HCT116 (cell line): ENCODE results near the gene ERVW-1. TPM values are rescaled to one million over a fixed set of nuclear protein-coding genes. Genes with fewer than 3 reads are reported as not detected.
"Not testable (repeated sequence)": the region's sequence is repeated elsewhere in the genome, so short reads cannot be mapped to it uniquely, and the experiment has no call there.

ENCODE experiments used
- ATAC-seq: fragments of 200-7000 bp; cut with Tn5 transposase; 2 replicates; pipeline ENCODE4 v1.9.1; 2020; ENCODE audit warnings: mild to moderate bottlenecking, moderate library complexity
- BruUV-seq: library from RNA; stranded (reverse); fragments of 400-500 nt; replicated peaks from 2 replicates; lab custom pipeline; 2021; lab: Mats Ljungman, UMichigan
- CTCF ChIA-PET: fragments of 300-600 bp; sonication (Branson Sonifier 250); formaldehyde crosslinking; loops from one replicate; lab custom pipeline; 2021; ENCODE audit warnings: antibody characterized with exemption; lab: Charles Lee
- POLR2A ChIA-PET: fragments of 300-600, 350-600 bp; sonication (Branson Sonifier 250); formaldehyde crosslinking; loops from one replicate; lab custom pipeline; 2021; ENCODE audit warnings: antibody characterized with exemption; lab: Charles Lee
- RAD21 ChIA-PET, 2 experiments: fragments of 300-600 bp; sonication (Branson Sonifier 250); formaldehyde crosslinking; loops; one replicate each; lab custom pipeline; 2023; ENCODE audit warnings: low total read pairs in 2 of 2; ENCODE audit not compliant: uncharacterized antibody in 2 of 2, unreplicated experiment in 2 of 2, low non-redundant PET in 1 of 2; lab: Charles Lee
- DNase-seq: peaks from one replicate; pipeline ENCODE4 v3.0.0-alpha.2; 2010; ENCODE audit warnings: low read depth, low spot score
- H2AFZ ChIP-seq: fragments of 200-600 bp; shearing (Covaris generic), sonication (generic); 2 replicates; pipeline ENCODE4 v1.6.1; 2017; ENCODE audit warnings: low read depth, mixed run types, mixed read lengths, antibody characterized with exemption, low read length; ENCODE audit not compliant: poor library complexity, severe bottlenecking
- H3K27ac ChIP-seq: 2 replicates; pipeline ENCODE4 v1.5.1; 2012; ENCODE audit warnings: low read depth, low read length
- H3K27me3 ChIP-seq: fragments of 200-600 bp; sonication (generic); 2 replicates; pipeline ENCODE4 v1.6.1; 2016; ENCODE audit warnings: mixed run types, low read length, mixed read lengths; ENCODE audit not compliant: insufficient read depth
- H3K36me3 ChIP-seq, 2 experiments: fragments of 200-500 bp in 1 of 2; fragments of 200-600 bp in 1 of 2; sonication (Bioruptor generic) in 1 of 2; sonication (generic) in 1 of 2; 2 replicates each; pipeline versions ENCODE4 v1.5.1 to v1.6.1; 2014 to 2016; ENCODE audit warnings: low read length in 2 of 2, inconsistent platforms in 1 of 2, mixed read lengths in 1 of 2, mixed run types in 1 of 2; ENCODE audit not compliant: insufficient read depth in 2 of 2, control insufficient read depth in 1 of 2
- H3K4me1 ChIP-seq, 2 experiments: fragments of 200-600 bp in 1 of 2; sonication (generic) in 1 of 2; 2 replicates each; pipeline versions ENCODE4 v1.5.1 to v1.6.1; 2012 to 2017; ENCODE audit warnings: low read length in 2 of 2, inconsistent platforms in 1 of 2, mild to moderate bottlenecking in 1 of 2, mixed read lengths in 1 of 2, mixed run types in 1 of 2, moderate library complexity in 1 of 2; ENCODE audit not compliant: insufficient read depth in 2 of 2, control insufficient read depth in 1 of 2
- H3K4me2 ChIP-seq: fragments of 200-600 bp; sonication (generic); 2 replicates; pipeline ENCODE4 v1.6.1; 2017; ENCODE audit warnings: mixed run types, low read length, mixed read lengths
- H3K4me3 ChIP-seq, 2 experiments: fragments of 200-600 bp in 1 of 2; sonication (generic) in 1 of 2; replicated peaks in 1 of 2; 2 replicates each; pipeline ENCODE4 v1.5.1; 2011 to 2016; ENCODE audit warnings: low read length in 2 of 2, control low read depth in 1 of 2, low read depth in 1 of 2, mild to moderate bottlenecking in 1 of 2, mixed read lengths in 1 of 2, mixed run types in 1 of 2
- H3K79me2 ChIP-seq: fragments of 200-600 bp; sonication (generic); 2 replicates; pipeline ENCODE4 v1.6.1; 2017; ENCODE audit warnings: mild to moderate bottlenecking, mixed run types, low read length, moderate library complexity, mixed read lengths; ENCODE audit not compliant: insufficient read depth
- H3K9ac ChIP-seq: fragments of 200-600 bp; sonication (generic); 2 replicates; pipeline ENCODE4 v1.6.1; 2016; ENCODE audit warnings: low read length, mixed read lengths
- H3K9me2 ChIP-seq: fragments of 200-600 bp; sonication (generic), shearing (Covaris generic); 2 replicates; pipeline ENCODE4 v1.6.1; 2017; ENCODE audit warnings: mixed run types, mild to moderate bottlenecking, moderate library complexity; ENCODE audit not compliant: insufficient read depth
- H3K9me3 ChIP-seq, 2 experiments: fragments of 200-500 bp in 1 of 2; fragments of 200-600 bp in 1 of 2; sonication (Bioruptor generic) in 1 of 2; sonication (generic) in 1 of 2; 2 replicates each; pipeline ENCODE4 v1.6.1; 2014 to 2017; ENCODE audit warnings: low read length in 2 of 2, mixed read lengths in 2 of 2, inconsistent platforms in 1 of 2, low read depth in 1 of 2, mild to moderate bottlenecking in 1 of 2, mixed run types in 1 of 2, moderate library complexity in 1 of 2; ENCODE audit not compliant: control insufficient read depth in 1 of 2, insufficient read depth in 1 of 2
- H4K20me1 ChIP-seq: fragments of 200-600 bp; sonication (generic), shearing (Covaris generic); 2 replicates; pipeline ENCODE4 v1.6.1; 2017; ENCODE audit warnings: mixed run types, mild to moderate bottlenecking, moderate library complexity; ENCODE audit not compliant: insufficient read depth
- ZFX ChIP-seq: fragments of 450-650 bp; IDR thresholded peaks from 2 replicates; pipeline ENCODE4 v1.6.1; 2017
- intact Hi-C: fragments of 100-400 bp; cut with micrococcal nuclease; formaldehyde crosslinking; loops from 2 replicates; pipeline ENCODE4 v1.10.0; 2022
- total RNA-seq: library from RNA; stranded (reverse); gene quantifications from one replicate; pipeline ENCODE4 v1.2.1, GENCODE V29; 2021; ENCODE audit not compliant: unreplicated experiment

Gene ERVW-1
- total RNA-seq, 1 experiment from 2014 or later = not detected

GRCh38 chr7:92473989-92474388, 3.8 kb downstream of the ERVW-1 start:
- POLR2A ChIA-PET, H4K20me1 ChIP-seq, H3K79me2 ChIP-seq, ATAC-seq, H3K9me2 ChIP-seq, H3K9me3 ChIP-seq, H3K27ac ChIP-seq, DNase-seq, H3K27me3 ChIP-seq, H2AFZ ChIP-seq, H3K36me3 ChIP-seq, H3K4me1 ChIP-seq, BruUV-seq, H3K4me3 ChIP-seq, H3K4me2 ChIP-seq, RAD21 ChIA-PET, intact Hi-C loops, H3K9ac ChIP-seq, CTCF ChIA-PET: not testable (repeated sequence)

- ATAC-seq, H3K27me3 ChIP-seq, H3K9ac ChIP-seq, H3K4me3 ChIP-seq, H3K79me2 ChIP-seq, H3K4me1 ChIP-seq, RAD21 ChIA-PET, H3K9me2 ChIP-seq, H3K9me3 ChIP-seq, POLR2A ChIA-PET, H2AFZ ChIP-seq, intact Hi-C loops, DNase-seq, H3K27ac ChIP-seq, BruUV-seq, CTCF ChIA-PET, H3K36me3 ChIP-seq, H3K4me2 ChIP-seq, H4K20me1 ChIP-seq: not testable (repeated sequence)
Observed at GRCh38 chr7:92468589-92468988, 9.2 kb downstream of the ERVW-1 start.

GRCh38 chr7:92466682-92467081, 11.1 kb downstream of the ERVW-1 start:
- ATAC-seq = no peak
- DNase-seq = no peak
- H3K9ac ChIP-seq = no peak overlapping the region
- no peaks in the 10 kb centered on the region for H3K9me3 ChIP-seq
- RAD21 ChIA-PET = no interaction called here
- H3K4me3 ChIP-seq = no peak overlapping the region
- H2AFZ ChIP-seq = no peak overlapping the region
- H3K27ac ChIP-seq = no peak overlapping the region
- no peak for TF ChIP-seq ZFX
- H3K36me3 ChIP-seq = no peaks in the 10 kb centered on the region
- no peaks in the 10 kb centered on the region for H3K4me1 ChIP-seq
- no peaks in the 10 kb centered on the region for H4K20me1 ChIP-seq
- CTCF ChIA-PET = no interaction called here
- no peaks in the 10 kb centered on the region for H3K9me2 ChIP-seq
- H3K4me2 ChIP-seq = no peak overlapping the region
- POLR2A ChIA-PET = no interaction called here
- H3K27me3 ChIP-seq = no peaks in the 10 kb centered on the region
- BruUV-seq = no TSS peak
- intact Hi-C loops = no loop called here
- no peaks in the 10 kb centered on the region for H3K79me2 ChIP-seq
